GM23338 (cell line): ENCODE results near the gene TBC1D16. TPM values are rescaled to one million over a fixed set of nuclear protein-coding genes. Genes with fewer than 3 reads are reported as not detected.

ENCODE experiments used
- ATAC-seq: fragments of 200-7000 bp; cut with Tn5 transposase; 3 replicates; pipeline ENCODE4 v1.9.1; 2020
- DNase-seq: peaks from one replicate; pipeline ENCODE4 v3.0.0-alpha.2; 2015; ENCODE audit warnings: low spot score
- H2AFZ ChIP-seq: fragments of 200-600 bp; sonication (generic); 2 replicates; pipeline ENCODE4 v1.8.0; 2016; ENCODE audit warnings: antibody characterized with exemption, mild to moderate bottlenecking, moderate library complexity
- H3F3A ChIP-seq: fragments of 200-600 bp; sonication (generic); replicated peaks from 2 replicates; pipeline ENCODE4 v1.8.0; 2017; ENCODE audit warnings: antibody characterized with exemption, mixed run types, low read depth
- H3K27ac ChIP-seq: fragments of 200-600 bp; sonication (generic); 2 replicates; pipeline ENCODE4 v1.6.1; 2016; ENCODE audit warnings: low read depth
- H3K27me3 ChIP-seq: fragments of 200-600 bp; sonication (generic); 2 replicates; pipeline ENCODE4 v1.8.0; 2016; ENCODE audit warnings: mild to moderate bottlenecking, mixed run types, moderate library complexity; ENCODE audit not compliant: insufficient read depth
- H3K36me3 ChIP-seq: fragments of 200-600 bp; sonication (generic); 2 replicates; pipeline ENCODE4 v1.8.0; 2016; ENCODE audit warnings: mild to moderate bottlenecking; ENCODE audit not compliant: insufficient read depth
- H3K4me1 ChIP-seq: fragments of 200-600 bp; sonication (generic); 2 replicates; pipeline ENCODE4 v1.8.0; 2016; ENCODE audit warnings: mild to moderate bottlenecking, moderate library complexity; ENCODE audit not compliant: insufficient read depth
- H3K4me2 ChIP-seq: fragments of 200-600 bp; sonication (generic); 2 replicates; pipeline ENCODE4 v1.7.1; 2017; ENCODE audit warnings: mixed run types
- H3K4me3 ChIP-seq: fragments of 200-600 bp; sonication (generic); 2 replicates; pipeline ENCODE4 v1.6.1; 2016; ENCODE audit warnings: mixed run types
- H3K79me2 ChIP-seq: fragments of 200-600 bp; sonication (generic); replicated peaks from 2 replicates; pipeline ENCODE4 v1.8.0; 2017; ENCODE audit warnings: mild to moderate bottlenecking; ENCODE audit not compliant: insufficient read depth
- H3K9me2 ChIP-seq: fragments of 200-600 bp; sonication (generic); 2 replicates; pipeline ENCODE4 v1.8.0; 2017; ENCODE audit not compliant: insufficient read depth
- H4K20me1 ChIP-seq: fragments of 200-600 bp; sonication (generic); replicated peaks from 2 replicates; pipeline ENCODE4 v1.8.0; 2017; ENCODE audit warnings: mild to moderate bottlenecking; ENCODE audit not compliant: insufficient read depth
- H3K27ac Mint-ChIP-seq: 2 replicates; pipeline ENCODE4 v1.8.0; 2020; ENCODE audit warnings: inconsistent platforms, mild to moderate bottlenecking, moderate library complexity, mixed read lengths
- H3K27me3 Mint-ChIP-seq: 3 replicates; pipeline ENCODE4 v1.8.0; 2022; ENCODE audit warnings: low read depth, mild to moderate bottlenecking, moderate library complexity, mixed read lengths, inconsistent platforms; ENCODE audit not compliant: insufficient read depth, poor library complexity
- H3K36me3 Mint-ChIP-seq: 3 replicates; pipeline ENCODE4 v1.8.0; 2021; ENCODE audit warnings: low read depth, mild to moderate bottlenecking, inconsistent platforms, moderate library complexity, mixed read lengths
- H3K4me1 Mint-ChIP-seq: 3 replicates; pipeline ENCODE4 v1.8.0; 2020; ENCODE audit warnings: mild to moderate bottlenecking, inconsistent platforms, mixed read lengths
- H3K4me3 Mint-ChIP-seq: 3 replicates; pipeline ENCODE4 v1.8.0; 2021; ENCODE audit warnings: moderate library complexity, mild to moderate bottlenecking, inconsistent platforms, mixed read lengths
- H3K9me3 Mint-ChIP-seq: 3 replicates; pipeline ENCODE4 v1.8.0; 2020; ENCODE audit warnings: moderate library complexity, mild to moderate bottlenecking, inconsistent platforms, mixed read lengths
- CREB1 ChIP-seq: fragments of 250-450 bp; sonication (Bioruptor Pico); IDR thresholded peaks from 2 replicates; pipeline ENCODE4 v1.5.0; 2020; ENCODE audit warnings: low read depth, mild to moderate bottlenecking, moderate library complexity
- CTCF ChIP-seq, 2 experiments: fragments of 200-600 bp in 1 of 2; sonication (generic) in 1 of 2; conservative IDR thresholded peaks; 2 replicates each; pipeline versions ENCODE4 v1.5.1 to v1.6.1; 2016 to 2017; ENCODE audit warnings: antibody characterized with exemption in 2 of 2, low read depth in 2 of 2, mild to moderate bottlenecking in 2 of 2, moderate library complexity in 1 of 2
- ETS1 ChIP-seq: IDR thresholded peaks from 2 replicates; pipeline ENCODE4 v1.6.1; 2016; ENCODE audit warnings: antibody characterized with exemption
- EZH2 ChIP-seq: fragments of 200-600 bp; sonication (generic); IDR thresholded peaks from one replicate; pipeline ENCODE4 v1.8.0; 2017; ENCODE audit warnings: antibody characterized with exemption, mild to moderate bottlenecking, low read depth; ENCODE audit not compliant: unreplicated experiment
- EZH2phosphoT487 ChIP-seq: fragments of 200-600 bp; sonication (generic); IDR thresholded peaks from one replicate; pipeline ENCODE4 v1.8.1; 2018; ENCODE audit warnings: antibody characterized with exemption; ENCODE audit not compliant: unreplicated experiment
- JUNB ChIP-seq: IDR thresholded peaks from one replicate; pipeline ENCODE4 v1.6.1; 2016; ENCODE audit warnings: antibody characterized with exemption; ENCODE audit not compliant: unreplicated experiment
- NANOG ChIP-seq: IDR thresholded peaks from 2 replicates; pipeline ENCODE4 v1.6.1; 2016; ENCODE audit warnings: antibody characterized with exemption, borderline replicate concordance
- POLR2AphosphoS5 ChIP-seq: IDR thresholded peaks from 2 replicates; pipeline ENCODE4 v1.6.1; 2016; ENCODE audit warnings: antibody characterized with exemption, low read depth
- REST ChIP-seq: IDR thresholded peaks from one replicate; pipeline ENCODE4 v1.6.1; 2018; ENCODE audit warnings: antibody characterized with exemption; ENCODE audit not compliant: unreplicated experiment
- STAT1 ChIP-seq: IDR thresholded peaks from one replicate; pipeline ENCODE4 v1.6.1; 2016; ENCODE audit warnings: antibody characterized with exemption; ENCODE audit not compliant: unreplicated experiment
- ZNF114 ChIP-seq: fragments of 250-450 bp; sonication (Bioruptor Pico); IDR thresholded peaks from 2 replicates; pipeline ENCODE4 v1.5.0; 2020; ENCODE audit warnings: mild to moderate bottlenecking, moderate library complexity
- ZNF331 ChIP-seq: fragments of 250-450 bp; sonication (Bioruptor Pico); IDR thresholded peaks from 2 replicates; pipeline ENCODE4 v1.5.0; 2020; ENCODE audit warnings: low read depth, mild to moderate bottlenecking, moderate library complexity
- ZNF462 ChIP-seq: fragments of 250-450 bp; sonication (Bioruptor Pico); IDR thresholded peaks from 2 replicates; pipeline ENCODE4 v1.5.0; 2020; ENCODE audit warnings: mild to moderate bottlenecking, moderate library complexity
- polyA plus RNA-seq: library from polyadenylated mRNA; unstranded; fragments of >200 nt; fragmentation: Nextera tagmentation; extraction: Ambion mirVana; gene quantifications from 2 replicates; pipeline ENCODE4 v1.2.1, GENCODE V29; 2016
- total RNA-seq: library from RNA; depleted of rRNA; stranded (reverse); fragments of >200 nt; shearing (Covaris generic); gene quantifications from 2 replicates; pipeline ENCODE4 v1.2.3, GENCODE V29; 2014

TBC1D16 gene
- total and polyA plus RNA-seq, 2 experiments from 2014 or later: 16.7 to 104 TPM

GRCh38 chr17:79954281-79955166 is 81.1 kb downstream of the TBC1D16 start:
- H3K9me2 ChIP-seq: no peaks in the 10 kb centered on the region
- no peak overlapping the region for H3K4me3 Mint-ChIP-seq
- H3K36me3 Mint-ChIP-seq: peaks cover 2% of the 10 kb centered on the region; the same call in 1 of the 3 replicates
- no peaks in the 10 kb centered on the region for H3K9me3 Mint-ChIP-seq
- H3K4me3 ChIP-seq: no peak overlapping the region
- H3K4me2 ChIP-seq: no peak overlapping the region
- H3K36me3 ChIP-seq: no peaks in the 10 kb centered on the region
- no peak for TF ChIP-seq CREB1
- TF ChIP-seq EZH2phosphoT487: no peak
- TF ChIP-seq ZNF462 (CRISPR knock-in tag): no peak
- TF ChIP-seq REST: no peak
- TF ChIP-seq NANOG: no peak
- no peak for TF ChIP-seq ZNF331
- no peak for TF ChIP-seq CTCF (conservative IDR thresholded peaks at IDR 0.05; ENCODE audit: low read depth in 2 of 2)
- no peak for TF ChIP-seq JUNB
- no peak for TF ChIP-seq ZNF114 (CRISPR knock-in tag)
- TF ChIP-seq POLR2AphosphoS5: no peak
- no peak for TF ChIP-seq ETS1
- TF ChIP-seq EZH2: no peak
- no peak for TF ChIP-seq STAT1
- peaks cover 13% of the 10 kb centered on the region; the same call in 1 of the 2 replicates for H4K20me1 ChIP-seq
- 0 out of 2 replicates have a peak overlapping the region, but pooled peaks have one; percentile 32 for H3K27ac ChIP-seq
- H3K4me1 ChIP-seq: peaks cover 52% of the 10 kb centered on the region
- peak overlapping the region; percentile 64 for H3K27ac Mint-ChIP-seq
- H3F3A ChIP-seq: peaks cover 38% of the 10 kb centered on the region
- H3K79me2 ChIP-seq: peaks cover 30% of the 10 kb centered on the region
- H3K27me3 ChIP-seq: no peaks in the 10 kb centered on the region; the same call in 1 of the 2 replicates
- H3K27me3 Mint-ChIP-seq: peaks cover 14% of the 10 kb centered on the region
- H2AFZ ChIP-seq: no peak overlapping the region
- H3K4me1 Mint-ChIP-seq: peaks cover 72% of the 10 kb centered on the region
- ATAC-seq (no peak), DNase-seq (no peak)
